ENCODE results near the gene LSM2. TPM values are rescaled to one million over a fixed set of nuclear protein-coding genes. Genes with fewer than 3 reads are reported as not detected.
"Not testable (repeated sequence)": the region's sequence is repeated elsewhere in the genome, so short reads cannot be mapped to it uniquely, and the experiment has no call there.

The LSM2 gene
- total RNA-seq, 4 donors from 2014 or later: 27.1 to 70.8 (median 36.6) TPM

DNA sequence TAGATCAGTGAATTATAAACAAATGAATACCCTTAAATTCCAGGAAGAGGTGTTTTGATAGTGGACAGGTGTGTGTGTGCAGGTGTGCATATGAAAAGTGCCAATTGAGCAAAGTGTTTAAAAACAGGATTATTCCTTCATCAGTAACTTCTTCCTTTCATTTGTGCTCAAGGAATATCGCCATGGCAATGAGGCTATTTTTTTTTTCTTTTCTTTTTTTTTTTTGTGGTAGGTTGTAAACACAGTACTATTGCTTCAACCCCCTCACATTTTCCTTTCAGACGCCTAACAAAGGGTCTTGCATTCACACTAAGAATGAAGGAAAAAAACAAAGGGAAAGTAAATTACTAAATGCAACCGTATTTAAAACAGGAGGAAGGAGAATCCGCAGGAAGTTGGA, 18.8 kb upstream of the LSM2 start:
- TF ChIP-seq CTCF (IDR thresholded peaks at IDR 0.05) (no peak), POLR2A (IDR thresholded peaks at IDR 0.05) (no peak)
- no peak for DNase-seq
- Histone ChIP-seq H3K27me3 (no peaks in the 10 kb centered on the region), H3K27ac (peak overlapping the region; percentile 88 to 100 (median 97)), H3K4me1 (peaks cover 16 to 66% (median 48%) of the 10 kb centered on the region in 3 donors), H3K36me3 (no peaks in the 10 kb centered on the region), H3K9me3 (no peaks in the 10 kb centered on the region), H3K4me3 (peak overlapping the region in 3 of 4 donors; percentile 60 to 87 (median 66))
- WGBS, 2 donors: 24 to 39% methylated on average over 4 of the region's 4 CpGs
- intact Hi-C loops (cut with DNase I): no loop called here

GRCh38 chr6:31823592-31824196, 16.9 kb upstream of the LSM2 start:
- H3K9me3 ChIP-seq; H3K4me3 ChIP-seq; H3K36me3 ChIP-seq; DNase-seq; intact Hi-C loops (cut with DNase I); H3K27me3 ChIP-seq: not testable (repeated sequence)
- Histone ChIP-seq H3K4me1 (peaks cover 33 to 80% (median 67%) of the 10 kb centered on the region in 3 donors), H3K27ac (peak overlapping the region; percentile 88 to 100 (median 98))
- 36 to 60% methylated on average over 2 to 9 of the region's 9 CpGs for WGBS, 2 donors

- H3K27me3 ChIP-seq: no peaks in the 10 kb centered on the region
Observed at GRCh38 chr6:31822036-31822821, 15.5 kb upstream of the LSM2 start.

DNA sequence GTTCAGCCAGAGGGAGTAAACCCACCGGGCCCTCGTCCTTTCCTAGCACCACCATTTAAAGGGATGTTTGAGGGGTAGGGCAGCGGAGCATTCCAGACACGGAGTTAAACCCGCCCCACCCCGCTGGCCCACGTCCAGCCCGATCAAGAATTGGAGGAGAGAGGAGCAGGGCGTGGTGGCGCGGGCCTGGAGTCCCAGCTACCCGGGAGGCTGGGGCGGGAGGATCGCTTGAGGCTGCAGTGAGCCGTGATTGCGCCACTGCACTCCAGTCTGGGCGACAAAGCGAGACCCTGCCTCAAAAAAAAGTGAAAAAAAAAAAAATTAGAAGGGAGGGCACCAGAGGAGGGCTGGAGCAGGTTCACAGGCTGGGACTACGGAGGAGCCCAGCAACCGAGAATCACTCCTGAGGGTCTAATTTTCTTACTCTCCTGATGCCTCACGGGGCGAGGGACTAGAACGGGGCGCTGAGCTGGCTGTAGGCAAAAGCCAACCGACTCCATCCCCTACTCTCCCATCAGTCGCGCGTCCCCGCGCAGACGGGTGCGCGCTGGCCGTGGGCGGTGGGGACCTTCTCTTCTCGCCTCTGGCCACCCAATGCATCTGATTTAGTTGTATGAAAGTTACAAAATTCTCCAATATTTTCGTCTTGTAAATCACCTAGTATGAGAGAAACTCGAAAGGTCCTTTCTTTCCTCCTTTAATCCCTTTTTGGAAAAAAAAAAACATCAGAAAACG, 14.7 kb upstream of the LSM2 start:
- H3K27ac ChIP-seq: peak overlapping the region; percentile 88 to 100 (median 98)
- H3K4me3 ChIP-seq: peak overlapping the region; percentile 37 to 72 (median 61)
- DNase-seq: no peak
- 1% methylated on average over 12 to 27 of the region's 39 CpGs for WGBS, 2 donors
- H3K9me3 ChIP-seq: no peaks in the 10 kb centered on the region
- H3K4me1 ChIP-seq: peaks cover 33 to 88% (median 68%) of the 10 kb centered on the region in 3 donors
- no peaks in the 10 kb centered on the region for H3K27me3 ChIP-seq
- intact Hi-C loops (cut with DNase I): no loop called here
- TF ChIP-seq CTCF (IDR thresholded peaks at IDR 0.05) (no peak), POLR2A (IDR thresholded peaks at IDR 0.05) (peak in 2 of 4 donors; percentile 11 to 17)
- H3K36me3 ChIP-seq: no peaks in the 10 kb centered on the region

More at GRCh38 chr6:31822036-31822821, 15.5 kb upstream of the LSM2 start:
- Histone ChIP-seq H3K27ac (peak overlapping the region; percentile 88 to 100 (median 98)), H3K36me3 (no peaks in the 10 kb centered on the region), H3K9me3 (no peaks in the 10 kb centered on the region), H3K4me3 (peak overlapping the region; percentile 37 to 72 (median 61)), H3K4me1 (peaks cover 34 to 94% (median 70%) of the 10 kb centered on the region in 3 donors)
- peak; percentile 25 for DNase-seq
- intact Hi-C loops (cut with DNase I): no loop called here
- WGBS, 2 donors: 1% methylated on average over 19 to 23 of the region's 25 CpGs
- TF ChIP-seq CTCF (IDR thresholded peaks at IDR 0.05) (no peak), POLR2A (IDR thresholded peaks at IDR 0.05) (peak in 3 of 4 donors; percentile 61 to 77 (median 70))

DNA sequence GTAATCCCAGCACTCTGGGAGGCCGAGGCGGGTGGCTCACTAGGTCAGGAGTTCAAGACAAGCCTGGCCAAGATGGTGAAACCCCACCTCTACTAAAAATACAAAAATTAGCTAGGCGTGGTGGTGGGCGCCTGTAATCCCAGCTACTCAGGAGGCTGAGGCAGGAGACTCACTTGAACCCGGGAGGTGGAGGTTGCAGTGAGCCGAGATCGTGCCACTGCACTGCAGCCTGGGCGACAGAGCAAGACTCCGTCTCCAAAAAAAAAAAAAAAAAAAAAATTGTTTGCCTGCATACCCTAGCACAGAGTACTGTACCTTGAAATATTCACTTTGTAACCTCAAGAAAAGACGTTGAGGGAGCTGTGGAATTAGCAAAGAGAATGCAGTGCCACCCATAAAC, 13.6 kb upstream of the LSM2 start:
- WGBS, 2 donors: 56 to 69% methylated on average over 8 to 10 of the region's 10 CpGs
- Histone ChIP-seq H3K4me3 (peak overlapping the region in 2 of 4 donors; percentile 2 to 8), H3K4me1 (peaks cover 29 to 77% (median 58%) of the 10 kb centered on the region in 3 donors), H3K27ac (peak overlapping the region; percentile 88 to 100 (median 98))
- H3K27me3 ChIP-seq; intact Hi-C loops (cut with DNase I); H3K9me3 ChIP-seq; H3K36me3 ChIP-seq; DNase-seq: not testable (repeated sequence)
